ENCODE results near the gene TNFRSF21.

- TF ChIP-seq CTCF (conservative IDR thresholded peaks at IDR 0.05; ENCODE audit: low read depth, low read length), result no peak
- TF ChIP-seq EZH2 (IDR thresholded peaks at IDR 0.05; ENCODE audit: low read length, unreplicated experiment), result no peak
Measured at GRCh38 chr6:47299965-47300364, 9.7 kb downstream of the TNFRSF21 start.
